Uterus (tissue), 2 donors: ENCODE measurements around the gene CASP8AP2.

ENCODE experiments used
- POLR2A ChIP-seq, 2 donors: fragments of 450-650 bp; IDR thresholded peaks; one replicate each; pipeline ENCODE4 v1.6.1; 2016; ENCODE audit warnings: antibody characterized with exemption in 2 of 2, mild to moderate bottlenecking in 1 of 2, moderate library complexity in 1 of 2
- TF ChIP-seq, protein P1 (sequence below), 4 experiments: fragments of 200-600 bp in 2 of 4; fragments of 450-650 bp in 2 of 4; sonication (generic) in 2 of 4; IDR thresholded peaks; one replicate each; pipeline ENCODE4 v1.5.1; 2016 to 2019; ENCODE audit warnings: antibody characterized with exemption in 4 of 4, mild to moderate bottlenecking in 2 of 4, moderate library complexity in 1 of 4

DNA sequence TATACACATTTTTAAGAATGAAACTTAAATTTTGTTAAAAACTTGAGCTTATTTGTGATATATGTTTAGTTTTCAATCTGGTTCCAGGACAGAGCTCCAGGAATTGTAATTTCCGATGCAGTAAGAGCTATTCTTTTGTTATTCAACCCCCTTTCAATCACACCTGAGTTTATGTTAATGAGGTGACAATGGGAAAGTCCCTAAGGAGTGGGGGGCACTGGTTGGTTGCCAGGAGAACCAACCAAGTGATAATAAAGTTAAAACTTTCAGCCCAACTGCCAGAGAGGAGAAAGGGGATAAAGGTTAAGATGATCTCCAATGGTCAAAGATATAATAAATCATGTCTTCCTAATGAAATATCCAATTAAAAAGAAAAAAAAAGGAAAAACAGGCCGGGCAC lies 29.9 kb upstream of the CASP8AP2 start:
- TF ChIP-seq, protein P1, sequence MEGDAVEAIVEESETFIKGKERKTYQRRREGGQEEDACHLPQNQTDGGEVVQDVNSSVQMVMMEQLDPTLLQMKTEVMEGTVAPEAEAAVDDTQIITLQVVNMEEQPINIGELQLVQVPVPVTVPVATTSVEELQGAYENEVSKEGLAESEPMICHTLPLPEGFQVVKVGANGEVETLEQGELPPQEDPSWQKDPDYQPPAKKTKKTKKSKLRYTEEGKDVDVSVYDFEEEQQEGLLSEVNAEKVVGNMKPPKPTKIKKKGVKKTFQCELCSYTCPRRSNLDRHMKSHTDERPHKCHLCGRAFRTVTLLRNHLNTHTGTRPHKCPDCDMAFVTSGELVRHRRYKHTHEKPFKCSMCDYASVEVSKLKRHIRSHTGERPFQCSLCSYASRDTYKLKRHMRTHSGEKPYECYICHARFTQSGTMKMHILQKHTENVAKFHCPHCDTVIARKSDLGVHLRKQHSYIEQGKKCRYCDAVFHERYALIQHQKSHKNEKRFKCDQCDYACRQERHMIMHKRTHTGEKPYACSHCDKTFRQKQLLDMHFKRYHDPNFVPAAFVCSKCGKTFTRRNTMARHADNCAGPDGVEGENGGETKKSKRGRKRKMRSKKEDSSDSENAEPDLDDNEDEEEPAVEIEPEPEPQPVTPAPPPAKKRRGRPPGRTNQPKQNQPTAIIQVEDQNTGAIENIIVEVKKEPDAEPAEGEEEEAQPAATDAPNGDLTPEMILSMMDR (IDR thresholded peaks at IDR 0.05) = no peak
- TF ChIP-seq POLR2A (IDR thresholded peaks at IDR 0.05) = no peak
